ENCODE data around the gene ADAMTSL1.

- no peak for TF ChIP-seq CTCF (IDR thresholded peaks at IDR 0.05; ENCODE audit: low read depth, low read length)
- TF ChIP-seq EZH2phosphoT487 (IDR thresholded peaks at IDR 0.05; ENCODE audit: low read depth), result no peak
Observed at GRCh38 chr9:18728642-18729041, 254.7 kb downstream of the ADAMTSL1 start.

Data from OCI-LY3 (cell line).